Naive thymus-derived CD4-positive, alpha-beta T cell (primary cell): ENCODE measurements around the gene GASK1A. TPM values are rescaled to one million over a fixed set of nuclear protein-coding genes. Genes with fewer than 3 reads are reported as not detected.
A peak's percentile ranks its signal among the peaks of the same experiment; 100 is the strongest.

Experiments used
- ATAC-seq: fragments of 150-1000 bp; cut with Tn5 transposase; 2 replicates; pipeline ENCODE4 v1.10.0; 2021; ENCODE audit warnings: mild to moderate bottlenecking, moderate library complexity
- CTCF ChIA-PET: fragments of 350-600 bp; sonication (Branson Sonifier 250); formaldehyde crosslinking; loops from one replicate; lab custom pipeline; 2021; ENCODE audit warnings: antibody characterized with exemption; lab: Charles Lee
- POLR2A ChIA-PET: fragments of 350-600 bp; sonication (Branson Sonifier 250); formaldehyde crosslinking; loops from one replicate; lab custom pipeline; 2021; ENCODE audit warnings: antibody characterized with exemption, inconsistent platforms; lab: Charles Lee
- DNase-seq, 9 donors: peaks; one replicate each; pipeline versions ENCODE4 v3.0.0 to v3.0.0-alpha.2; 2020 to 2022; ENCODE audit warnings: mixed read lengths in 1 of 9
- H3K27ac ChIP-seq: one replicate; pipeline ENCODE4 v1.7.0; 2013; ENCODE audit warnings: mild to moderate bottlenecking, low read depth, low read length, moderate library complexity
- H3K27me3 ChIP-seq, 2 donors: one replicate each; pipeline ENCODE4 v1.7.0; 2013; ENCODE audit warnings: low read length in 2 of 2, mild to moderate bottlenecking in 2 of 2, moderate library complexity in 2 of 2; ENCODE audit not compliant: control insufficient read depth in 2 of 2, insufficient read depth in 2 of 2
- H3K36me3 ChIP-seq, 3 experiments: 1 replicate in 2 of 3; 2 replicates in 1 of 3; pipeline ENCODE4 v1.7.0; 2013; ENCODE audit warnings: low read length in 3 of 3, mild to moderate bottlenecking in 3 of 3, moderate library complexity in 1 of 3; ENCODE audit not compliant: insufficient read depth in 3 of 3, control insufficient read depth in 2 of 3
- H3K4me1 ChIP-seq, 2 donors: one replicate each; pipeline ENCODE4 v1.7.0; 2013; ENCODE audit warnings: low read length in 2 of 2, mild to moderate bottlenecking in 2 of 2, moderate library complexity in 1 of 2; ENCODE audit not compliant: control insufficient read depth in 2 of 2, insufficient read depth in 2 of 2
- H3K4me3 ChIP-seq: 2 replicates; pipeline ENCODE4 v1.7.0; 2013; ENCODE audit warnings: mild to moderate bottlenecking, low read length
- H3K9me3 ChIP-seq, 3 experiments: 1 replicate in 2 of 3; 2 replicates in 1 of 3; pipeline ENCODE4 v1.7.0; 2013; ENCODE audit warnings: low read length in 3 of 3; ENCODE audit not compliant: control insufficient read depth in 2 of 3
- H3K27ac Mint-ChIP-seq, 9 donors: one replicate each; pipeline ENCODE4 v1.8.0; 2020 to 2022; ENCODE audit warnings: mixed read lengths in 9 of 9, mild to moderate bottlenecking in 8 of 9, moderate library complexity in 5 of 9, inconsistent platforms in 2 of 9
- H3K27me3 Mint-ChIP-seq, 5 donors: one replicate each; pipeline ENCODE4 v1.8.0; 2021 to 2022; ENCODE audit warnings: mixed read lengths in 5 of 5, mild to moderate bottlenecking in 1 of 5
- H3K36me3 Mint-ChIP-seq, 5 donors: one replicate each; pipeline ENCODE4 v1.8.0; 2020 to 2022; ENCODE audit warnings: mixed read lengths in 5 of 5, mild to moderate bottlenecking in 3 of 5, inconsistent platforms in 1 of 5
- H3K4me1 Mint-ChIP-seq, 7 donors: one replicate each; pipeline ENCODE4 v1.8.0; 2020 to 2022; ENCODE audit warnings: mixed read lengths in 7 of 7, mild to moderate bottlenecking in 3 of 7, inconsistent platforms in 1 of 7
- H3K4me3 Mint-ChIP-seq, 10 donors: one replicate each; pipeline ENCODE4 v1.8.0; 2020 to 2022; ENCODE audit warnings: mild to moderate bottlenecking in 10 of 10, mixed read lengths in 10 of 10, moderate library complexity in 6 of 10, inconsistent platforms in 2 of 10
- H3K9me3 Mint-ChIP-seq, 11 donors: one replicate each; pipeline ENCODE4 v1.8.0; 2020 to 2022; ENCODE audit warnings: mixed read lengths in 11 of 11, mild to moderate bottlenecking in 4 of 11, inconsistent platforms in 1 of 11, moderate library complexity in 1 of 11
- intact Hi-C, 2 donors: fragments of 100-400 bp; cut with micrococcal nuclease; formaldehyde crosslinking; loops; one replicate each; pipeline ENCODE4 v1.15.1; 2023
- polyA plus RNA-seq, 2 donors: library from polyadenylated mRNA; unstranded; fragments of 300-500 nt; fragmentation: Illumina TruSeq; gene quantifications; one replicate each; pipeline ENCODE4 v1.2.3, GENCODE V29; 2021
- total RNA-seq, 6 experiments: library from RNA in 5 of 6; stranded (reverse) in 5 of 6; gene quantifications; 1 replicate in 5 of 6; 2 replicates in 1 of 6; pipeline ENCODE4 v1.2.3 and lab custom pipeline; 2021 to 2026

GASK1A gene
- total and polyA plus RNA-seq, 7 experiments from 2014 or later, result 0.20 to 0.24 (median 0.21) TPM; not detected in 4

DNA sequence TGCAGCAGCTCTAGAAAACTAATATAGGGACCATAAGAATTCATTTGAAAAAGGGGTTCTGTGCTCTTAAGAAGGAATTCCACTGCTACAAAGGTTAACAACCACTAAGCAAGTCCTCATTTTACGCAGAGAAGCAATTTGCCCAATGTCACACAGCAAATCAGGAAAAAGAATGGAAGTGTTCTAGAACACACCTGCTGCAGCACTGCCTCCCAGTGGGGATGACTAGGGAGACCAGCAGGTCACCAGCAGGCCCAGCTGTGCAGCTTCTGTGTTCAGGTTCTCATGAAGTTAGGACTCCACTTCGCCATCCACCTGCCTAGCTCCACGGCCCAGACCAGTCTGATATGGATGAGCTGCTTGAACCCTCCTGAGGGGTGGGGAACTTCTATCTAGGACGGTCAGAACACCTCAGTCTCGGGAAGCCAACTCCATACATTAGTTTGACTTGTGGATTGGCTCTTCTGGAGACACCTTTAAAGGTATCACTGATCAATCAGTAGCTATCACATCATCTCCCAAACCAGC, 108.2 kb downstream of the GASK1A start:
- Histone ChIP-seq H3K9me3 (peaks cover 0 to 4% (median 4%) of the 10 kb centered on the region in 3 experiments), H3K27ac (no peak overlapping the region), H3K27me3 (no peaks in the 10 kb centered on the region), H3K36me3 (peaks cover 0 to 6% (median 0%) of the 10 kb centered on the region in 3 experiments), H3K4me3 (no peak overlapping the region), H3K4me1 (no peaks in the 10 kb centered on the region)
- H3K27me3 Mint-ChIP-seq, result no peaks in the 10 kb centered on the region
- no peak for ATAC-seq
- peak in 3 of 9 donors; percentile 9 to 19 (median 17) for DNase-seq
- H3K9me3 Mint-ChIP-seq, result peaks cover 0 to 18% (median 8%) of the 10 kb centered on the region in 11 donors
- CTCF ChIA-PET, result interaction anchor here (0.9 to 5.5 kb wide), 3 partner anchors 10 to 126 kb away, joined by 3 to 46 read pairs (median 4); no protein-coding TSS in a partner anchor
- POLR2A ChIA-PET, result no interaction called here
- intact Hi-C loops, result loop anchor here in 1 of 2 donors (1.0 kb wide), 1 partner anchor 126 kb away; no protein-coding TSS in a partner anchor
- H3K4me1 Mint-ChIP-seq, result peaks cover 2 to 27% (median 8%) of the 10 kb centered on the region in 7 donors
- peaks cover 3 to 41% (median 34%) of the 10 kb centered on the region in 5 donors for H3K36me3 Mint-ChIP-seq
- H3K27ac Mint-ChIP-seq, result no peak overlapping the region
- no peak overlapping the region for H3K4me3 Mint-ChIP-seq

DNA sequence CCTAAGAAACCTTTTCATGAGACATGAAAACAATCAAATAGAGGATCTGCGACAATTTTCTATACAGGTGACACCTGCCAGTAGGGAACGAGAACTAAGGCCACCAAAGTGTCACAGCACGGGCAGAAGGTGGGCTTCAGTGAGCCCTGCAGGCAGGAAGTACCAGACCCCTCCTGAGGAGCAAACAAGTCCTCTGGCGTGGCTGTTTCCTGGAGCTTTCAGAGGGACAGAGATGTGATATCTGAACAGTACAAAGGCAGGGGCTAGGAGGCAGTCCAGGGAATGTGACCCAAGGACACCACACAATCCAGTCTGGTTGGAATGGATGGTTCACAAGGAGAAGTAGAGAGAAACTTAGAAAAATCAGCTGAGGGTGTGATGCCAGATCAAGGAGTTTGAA, 110.0 kb downstream of the GASK1A start:
- Histone ChIP-seq H3K36me3 (no peaks in the 10 kb centered on the region), H3K9me3 (no peaks in the 10 kb centered on the region), H3K4me3 (no peak overlapping the region), H3K27ac (no peak overlapping the region), H3K27me3 (no peaks in the 10 kb centered on the region), H3K4me1 (no peaks in the 10 kb centered on the region)
- DNase-seq (no peak), ATAC-seq (no peak)
- Mint-ChIP-seq H3K9me3 (peaks cover 0 to 7% (median under 1%) of the 10 kb centered on the region in 11 donors), H3K27ac (peak overlapping the region in 1 of 9 donors; percentile 63), H3K4me3 (no peak overlapping the region), H3K4me1 (peaks cover 2 to 26% (median 14%) of the 10 kb centered on the region in 7 donors), H3K36me3 (peaks cover 3 to 23% (median 17%) of the 10 kb centered on the region in 5 donors), H3K27me3 (no peaks in the 10 kb centered on the region)
- POLR2A ChIA-PET, result no interaction called here
- intact Hi-C loops, result no loop called here
- CTCF ChIA-PET, result interaction anchor here (2.0 to 5.5 kb wide), 2 partner anchors 16 to 128 kb away, joined by 7 to 46 read pairs; no protein-coding TSS in a partner anchor

DNA sequence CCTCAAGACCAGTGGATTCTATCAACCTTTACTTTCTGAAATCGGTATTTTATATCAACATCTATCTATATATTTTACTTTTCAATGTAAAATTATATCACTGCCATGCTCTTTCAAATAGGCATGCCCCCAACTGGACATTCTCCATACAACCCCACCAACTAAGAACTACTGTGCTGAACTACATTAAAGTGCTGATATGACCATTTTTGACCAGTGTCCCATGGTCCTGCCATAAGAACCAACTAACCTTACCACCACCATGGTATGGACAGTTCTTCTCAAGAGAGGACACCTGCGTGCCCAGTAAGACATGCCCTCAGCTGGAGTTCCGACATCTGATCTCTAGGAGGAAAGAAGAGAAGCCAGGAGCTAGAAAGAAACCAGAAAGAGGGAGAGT, 111.1 kb downstream of the GASK1A start:
- H3K4me1 Mint-ChIP-seq, result peaks cover 2 to 25% (median 14%) of the 10 kb centered on the region in 7 donors
- intact Hi-C loops, result no loop called here
- Histone ChIP-seq H3K27ac (no peak overlapping the region), H3K36me3 (no peaks in the 10 kb centered on the region), H3K9me3 (no peaks in the 10 kb centered on the region), H3K27me3 (no peaks in the 10 kb centered on the region), H3K4me3 (no peak overlapping the region), H3K4me1 (no peaks in the 10 kb centered on the region)
- H3K4me3 Mint-ChIP-seq, result no peak overlapping the region
- ChIA-PET POLR2A (no interaction called here), CTCF (no interaction called here)
- H3K9me3 Mint-ChIP-seq, result peaks cover 0 to 1% (median 0%) of the 10 kb centered on the region in 11 donors
- no peak for DNase-seq
- no peaks in the 10 kb centered on the region for H3K27me3 Mint-ChIP-seq
- H3K27ac Mint-ChIP-seq, result peak overlapping the region in 1 of 9 donors; percentile 16
- peaks cover 3 to 15% (median 8%) of the 10 kb centered on the region in 5 donors for H3K36me3 Mint-ChIP-seq
- ATAC-seq, result no peak

DNA sequence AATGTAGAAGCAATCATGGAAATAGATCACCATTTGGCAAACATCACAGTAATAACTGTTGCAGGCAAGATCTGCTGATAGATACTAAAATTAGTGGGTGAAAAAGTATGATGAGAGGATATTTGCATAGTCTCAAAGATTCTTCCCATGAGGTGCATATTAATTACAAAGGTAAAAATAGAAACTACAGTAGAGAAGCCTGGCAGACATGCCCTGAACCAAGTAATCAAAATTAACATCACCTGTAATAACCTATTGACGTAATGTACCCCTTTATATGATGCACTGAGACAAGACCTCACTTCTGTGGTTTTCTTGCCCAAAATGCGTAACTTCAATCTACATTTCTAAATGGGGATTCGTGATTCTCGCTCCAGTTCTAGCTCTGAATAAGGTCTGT, 112.4 kb downstream of the GASK1A start:
- Mint-ChIP-seq H3K36me3 (peaks cover 0 to 16% (median 3%) of the 10 kb centered on the region in 5 donors), H3K27me3 (peaks cover 0 to 2% (median 0%) of the 10 kb centered on the region in 5 donors), H3K4me1 (peaks cover 2 to 30% (median 20%) of the 10 kb centered on the region in 7 donors), H3K27ac (no peak overlapping the region), H3K9me3 (no peaks in the 10 kb centered on the region), H3K4me3 (no peak overlapping the region)
- no peaks in the 10 kb centered on the region for H3K4me1 ChIP-seq
- POLR2A ChIA-PET, result no interaction called here
- no peak for DNase-seq
- no peaks in the 10 kb centered on the region for H3K9me3 ChIP-seq
- intact Hi-C loops, result no loop called here
- no peak for ATAC-seq
- CTCF ChIA-PET, result interaction anchor here (1.6 kb wide), 1 partner anchor 130 kb away, joined by 7 read pairs; no protein-coding TSS in a partner anchor
- H3K4me3 ChIP-seq, result no peak overlapping the region
- no peaks in the 10 kb centered on the region for H3K27me3 ChIP-seq
- no peaks in the 10 kb centered on the region for H3K36me3 ChIP-seq
- H3K27ac ChIP-seq, result no peak overlapping the region

DNA sequence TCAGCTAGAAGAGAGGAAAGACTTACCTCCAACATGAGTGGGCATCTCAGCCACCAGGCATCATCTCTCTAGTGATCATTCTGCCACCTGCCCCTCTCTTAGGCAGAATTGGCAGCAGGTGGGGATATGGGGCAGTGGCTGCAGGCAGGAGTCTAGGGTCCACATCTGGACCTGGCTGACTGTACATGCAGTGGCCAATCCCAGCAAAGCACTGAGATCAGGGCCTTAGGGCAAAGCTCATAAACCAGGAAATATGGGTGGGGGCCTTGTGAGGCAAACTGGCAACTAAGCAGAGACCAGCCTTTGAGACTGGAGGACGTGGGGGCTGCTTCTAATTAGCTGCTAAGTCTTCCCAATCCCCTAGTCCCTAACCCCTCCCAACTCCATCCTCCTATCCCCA, 113.9 kb downstream of the GASK1A start:
- Mint-ChIP-seq H3K4me3 (no peak overlapping the region), H3K27ac (peak overlapping the region in 1 of 9 donors; percentile 8), H3K9me3 (no peaks in the 10 kb centered on the region), H3K27me3 (peaks cover 0 to 2% (median 0%) of the 10 kb centered on the region in 5 donors), H3K4me1 (peaks cover 0 to 27% (median 20%) of the 10 kb centered on the region in 7 donors), H3K36me3 (peaks cover 0 to 21% (median 3%) of the 10 kb centered on the region in 5 donors)
- intact Hi-C loops, result no loop called here
- Histone ChIP-seq H3K36me3 (no peaks in the 10 kb centered on the region), H3K4me3 (no peak overlapping the region), H3K4me1 (no peaks in the 10 kb centered on the region), H3K27me3 (no peaks in the 10 kb centered on the region), H3K9me3 (no peaks in the 10 kb centered on the region), H3K27ac (no peak overlapping the region)
- DNase-seq (no peak), ATAC-seq (no peak)
- CTCF ChIA-PET, result no interaction called here
- POLR2A ChIA-PET, result no interaction called here

DNA sequence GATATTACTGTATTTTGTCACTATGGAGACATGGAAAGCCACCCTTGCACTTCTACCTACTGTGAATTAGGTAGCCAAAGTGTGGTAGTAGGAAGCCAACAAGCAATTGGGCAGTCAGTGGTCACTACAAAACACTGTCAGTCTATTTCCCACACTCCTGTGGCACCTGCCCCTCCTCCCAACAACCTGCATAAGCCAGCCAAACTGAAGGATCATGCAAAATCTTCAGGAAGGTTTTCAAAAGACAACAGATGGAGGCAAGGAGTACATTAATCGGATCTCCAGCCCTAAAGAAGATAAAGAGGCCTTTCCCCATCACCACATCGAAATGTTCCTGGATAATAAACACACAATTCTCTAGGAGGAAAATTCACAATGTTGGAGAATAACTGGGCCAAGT, 114.9 kb downstream of the GASK1A start:
- Mint-ChIP-seq H3K9me3 (no peaks in the 10 kb centered on the region), H3K27ac (no peak overlapping the region), H3K4me1 (peaks cover 0 to 31% (median 26%) of the 10 kb centered on the region in 7 donors), H3K36me3 (peaks cover 0 to 22% (median 3%) of the 10 kb centered on the region in 5 donors), H3K4me3 (no peak overlapping the region), H3K27me3 (peaks cover 0 to 2% (median 0%) of the 10 kb centered on the region in 5 donors)
- no peak for ATAC-seq
- no peaks in the 10 kb centered on the region for H3K27me3 ChIP-seq
- no peaks in the 10 kb centered on the region for H3K36me3 ChIP-seq
- POLR2A ChIA-PET, result no interaction called here
- H3K9me3 ChIP-seq, result no peaks in the 10 kb centered on the region
- H3K4me3 ChIP-seq, result no peak overlapping the region
- DNase-seq, result no peak
- no peaks in the 10 kb centered on the region for H3K4me1 ChIP-seq
- intact Hi-C loops, result no loop called here
- CTCF ChIA-PET, result no interaction called here
- H3K27ac ChIP-seq, result no peak overlapping the region
